ENCODE data around the gene SORCS3. TPM values are rescaled to one million over a fixed set of nuclear protein-coding genes. Genes with fewer than 3 reads are reported as not detected.

SORCS3 gene
- total and polyA plus RNA-seq, 2 of the 4 experiments (the other 2 are of a cell fraction), result not detected

GRCh38 chr10:104735036-104735756 is 94.1 kb downstream of the SORCS3 start:
- Histone ChIP-seq H2AK5ac (ENCODE audit: low read depth, low read length) (no peak overlapping the region), H3K36me3 (ENCODE audit: control insufficient read depth, insufficient read depth, low read length) (no peaks in the 10 kb centered on the region), H2BK5ac (ENCODE audit: low read depth, low read length, poor library complexity, severe bottlenecking) (no peak overlapping the region), H3K23ac (ENCODE audit: low read depth, low read length) (no peak overlapping the region), H3K27me3 (ENCODE audit: control insufficient read depth, insufficient read depth, low read length) (no peaks in the 10 kb centered on the region), H3K9me3 (ENCODE audit: control insufficient read depth, insufficient read depth, low read length) (peaks cover 19% of the 10 kb centered on the region), H4K5ac (ENCODE audit: low read depth, low read length) (no peak overlapping the region), H2AFZ (replicated peaks; ENCODE audit: low read length, poor library complexity) (no peak overlapping the region), H3K4me3 (ENCODE audit: insufficient read depth, low read depth, low read length) (no peak overlapping the region), H2BK20ac (ENCODE audit: low read depth, low read length) (no peak overlapping the region), H3K27ac (ENCODE audit: insufficient read depth, low read length) (no peak overlapping the region), H4K91ac (ENCODE audit: insufficient read depth, low read depth, low read length) (no peak overlapping the region), H4K8ac (ENCODE audit: low read depth in 2 of 2, low read length in 2 of 2) (no peak overlapping the region), H3K4ac (ENCODE audit: low read depth, low read length) (no peak overlapping the region), H2AK9ac (replicated peaks; ENCODE audit: low read depth, low read length, poor library complexity) (no peak overlapping the region), H3K9ac (ENCODE audit: low read depth, low read length) (no peak overlapping the region), H3K14ac (replicated peaks; ENCODE audit: low read depth, low read length) (no peak overlapping the region), H3K18ac (ENCODE audit: low read depth, low read length) (no peak overlapping the region), H3K4me2 (ENCODE audit: low read depth, low read length) (no peak overlapping the region), H2BK15ac (ENCODE audit: low read depth, low read length) (no peak overlapping the region), H2BK120ac (ENCODE audit: low read depth, low read length) (no peak overlapping the region), H3K9me1 (ENCODE audit: insufficient read depth, low read length) (no peaks in the 10 kb centered on the region), H3K79me1 (ENCODE audit: low read depth in 1 of 2, low read length in 2 of 2) (no peaks in the 10 kb centered on the region), H4K20me1 (ENCODE audit: insufficient read depth, low read length) (no peaks in the 10 kb centered on the region), H3K56ac (ENCODE audit: extremely low read depth, insufficient read depth, low read length) (no peak overlapping the region), H3K4me1 (ENCODE audit: control insufficient read depth, insufficient read depth, low read length) (no peaks in the 10 kb centered on the region)
- dilution Hi-C loops (cut with HindIII; ENCODE audit: low sequenced_read_pairs, unreplicated experiment) (no loop called here), intact Hi-C loops (cut with micrococcal nuclease) (no loop called here), in situ Hi-C loops (cut with MboI; ENCODE audit: low sequenced_read_pairs) (no loop called here)
- BruUV-seq (replicated peaks), result no TSS peak
- DNase-seq, result no peak
- TF ChIP-seq MAFK (IDR thresholded peaks at IDR 0.05; ENCODE audit: low read depth, low read length), result no peak
- no peak for TF ChIP-seq ELK1 (IDR thresholded peaks at IDR 0.05; ENCODE audit: borderline replicate concordance, low read depth, low read length)
- TF ChIP-seq POLR2A (IDR thresholded peaks at IDR 0.05; ENCODE audit: low read depth, low read length), result no peak
- no peak for TF ChIP-seq CHD1 (IDR thresholded peaks at IDR 0.05; ENCODE audit: low read depth, low read length)
- TF ChIP-seq CEBPB (IDR thresholded peaks at IDR 0.05; ENCODE audit: low read depth, low read length), result no peak
- TF ChIP-seq MAZ (IDR thresholded peaks at IDR 0.05; ENCODE audit: borderline replicate concordance, low read depth, low read length), result no peak
- TF ChIP-seq MXI1 (IDR thresholded peaks at IDR 0.05; ENCODE audit: borderline replicate concordance, low read depth, low read length), result no peak
- no peak for TF ChIP-seq USF2 (IDR thresholded peaks at IDR 0.05; ENCODE audit: low read depth, low read length)
- no peak for TF ChIP-seq RFX5 (IDR thresholded peaks at IDR 0.05; ENCODE audit: low read depth, low read length)
- no peak for TF ChIP-seq FOS (IDR thresholded peaks at IDR 0.05; ENCODE audit: low read depth, low read length)
- TF ChIP-seq RCOR1 (IDR thresholded peaks at IDR 0.05; ENCODE audit: insufficient replicate concordance, low read length), result no peak
- POLR2A ChIA-PET (ENCODE audit: unreplicated experiment), result no interaction called here
- ATAC-seq (ENCODE audit: low read depth), result no peak
- CTCF ChIA-PET, result no interaction called here
- 12% methylated on average over 3 of the region's 14 CpGs; no CpG with 5 or more reads in 1 of the 2 experiments for WGBS, 2 experiments (ENCODE audit: extremely low coverage in 2 of 2, insufficient read length in 1 of 2)

Data from IMR-90 (cell line).